Omental fat pad (tissue), 4 donors: ENCODE measurements around the gene RBBP8NL. TPM values are rescaled to one million over a fixed set of nuclear protein-coding genes. Genes with fewer than 3 reads are reported as not detected.

Experiments
- ATAC-seq: fragments of 150-250 bp; one replicate; pipeline ENCODE4 v1.9.1; 2016; ENCODE audit warnings: mild to moderate bottlenecking, moderate library complexity; ENCODE audit not compliant: low FRiP score
- DNase-seq: peaks from one replicate; pipeline ENCODE4 v3.0.0-alpha.2; 2019; ENCODE audit warnings: low spot score
- total RNA-seq, 4 donors: library from RNA; depleted of rRNA; stranded (reverse); fragments of >200 nt; gene quantifications; one replicate each; pipeline ENCODE4 v1.1.0, GENCODE V29; 2016
- TF ChIP-seq, protein P1 (sequence below), 3 donors: fragments of 450-650 bp; IDR thresholded peaks; one replicate each; pipeline ENCODE4 v1.5.1; 2016 to 2017; ENCODE audit warnings: antibody characterized with exemption in 3 of 3, mild to moderate bottlenecking in 3 of 3, moderate library complexity in 2 of 3

RBBP8NL gene
- total RNA-seq, 4 donors from 2014 or later, result not detected

- TF ChIP-seq, protein P1, sequence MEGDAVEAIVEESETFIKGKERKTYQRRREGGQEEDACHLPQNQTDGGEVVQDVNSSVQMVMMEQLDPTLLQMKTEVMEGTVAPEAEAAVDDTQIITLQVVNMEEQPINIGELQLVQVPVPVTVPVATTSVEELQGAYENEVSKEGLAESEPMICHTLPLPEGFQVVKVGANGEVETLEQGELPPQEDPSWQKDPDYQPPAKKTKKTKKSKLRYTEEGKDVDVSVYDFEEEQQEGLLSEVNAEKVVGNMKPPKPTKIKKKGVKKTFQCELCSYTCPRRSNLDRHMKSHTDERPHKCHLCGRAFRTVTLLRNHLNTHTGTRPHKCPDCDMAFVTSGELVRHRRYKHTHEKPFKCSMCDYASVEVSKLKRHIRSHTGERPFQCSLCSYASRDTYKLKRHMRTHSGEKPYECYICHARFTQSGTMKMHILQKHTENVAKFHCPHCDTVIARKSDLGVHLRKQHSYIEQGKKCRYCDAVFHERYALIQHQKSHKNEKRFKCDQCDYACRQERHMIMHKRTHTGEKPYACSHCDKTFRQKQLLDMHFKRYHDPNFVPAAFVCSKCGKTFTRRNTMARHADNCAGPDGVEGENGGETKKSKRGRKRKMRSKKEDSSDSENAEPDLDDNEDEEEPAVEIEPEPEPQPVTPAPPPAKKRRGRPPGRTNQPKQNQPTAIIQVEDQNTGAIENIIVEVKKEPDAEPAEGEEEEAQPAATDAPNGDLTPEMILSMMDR (IDR thresholded peaks at IDR 0.05), result no peak
- ATAC-seq, result no peak
These were observed 22.8 kb upstream of the RBBP8NL start for GRCh38 chr20:62449951-62450691.

GRCh38 chr20:62448788-62449187 lies 21.4 kb upstream of the RBBP8NL start:
- DNase-seq (no peak), ATAC-seq (no peak)
- TF ChIP-seq, protein P1 (IDR thresholded peaks at IDR 0.05), result no peak

More at GRCh38 chr20:62449951-62450691, 22.8 kb upstream of the RBBP8NL start:
- no peak for DNase-seq

- DNase-seq (no peak), ATAC-seq (no peak)
- TF ChIP-seq, protein P1 (IDR thresholded peaks at IDR 0.05), result no peak
These were observed 20.7 kb upstream of the RBBP8NL start for GRCh38 chr20:62448038-62448437.

GRCh38 chr20:62446888-62447869 lies 19.8 kb upstream of the RBBP8NL start:
- no peak for DNase-seq
- no peak for ATAC-seq
- TF ChIP-seq, protein P1 (IDR thresholded peaks at IDR 0.05), result no peak

DNA sequence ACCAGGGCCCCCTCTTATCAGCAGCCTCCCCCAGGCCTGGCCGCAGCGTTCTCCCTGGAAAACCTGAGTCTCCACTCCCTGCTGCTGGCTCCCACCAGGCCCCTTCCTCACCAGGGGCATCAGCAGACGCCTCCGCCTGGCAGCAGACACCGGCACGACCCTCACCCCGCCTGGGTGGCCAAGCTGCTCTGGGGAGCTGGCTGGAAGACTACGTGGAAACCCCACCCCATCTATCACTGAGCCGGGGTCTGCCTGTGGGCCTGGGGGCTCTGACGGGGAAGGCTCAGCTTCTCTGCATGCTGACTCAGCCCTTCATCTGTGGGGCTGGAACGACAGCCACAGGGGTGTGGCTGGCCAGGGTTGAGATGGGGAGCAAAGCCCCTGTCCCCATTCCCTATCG lies 19.1 kb upstream of the RBBP8NL start:
- ATAC-seq, result no peak
- TF ChIP-seq, protein P1 (IDR thresholded peaks at IDR 0.05), result no peak
- DNase-seq, result no peak

GRCh38 chr20:62445553-62446340 lies 18.4 kb upstream of the RBBP8NL start:
- no peak for ATAC-seq
- no peak for DNase-seq
- TF ChIP-seq, protein P1 (IDR thresholded peaks at IDR 0.05), result no peak
